22Rv1 (cell line): Measurements from ENCODE around the gene ENDOD1.

ENCODE experiments used
- H3K27ac ChIP-seq: fragments of 450-650 bp; 2 replicates; pipeline ENCODE4 v1.5.1; 2017
- ZFX ChIP-seq: fragments of 450-650 bp; IDR thresholded peaks from 2 replicates; pipeline ENCODE4 v1.6.1; 2017; ENCODE audit warnings: antibody characterized with exemption, borderline replicate concordance
- TF ChIP-seq, protein P1 (sequence below): fragments of 450-650 bp; IDR thresholded peaks from 2 replicates; pipeline ENCODE4 v1.5.1; 2017; ENCODE audit warnings: mild to moderate bottlenecking

ENDOD1 gene

DNA sequence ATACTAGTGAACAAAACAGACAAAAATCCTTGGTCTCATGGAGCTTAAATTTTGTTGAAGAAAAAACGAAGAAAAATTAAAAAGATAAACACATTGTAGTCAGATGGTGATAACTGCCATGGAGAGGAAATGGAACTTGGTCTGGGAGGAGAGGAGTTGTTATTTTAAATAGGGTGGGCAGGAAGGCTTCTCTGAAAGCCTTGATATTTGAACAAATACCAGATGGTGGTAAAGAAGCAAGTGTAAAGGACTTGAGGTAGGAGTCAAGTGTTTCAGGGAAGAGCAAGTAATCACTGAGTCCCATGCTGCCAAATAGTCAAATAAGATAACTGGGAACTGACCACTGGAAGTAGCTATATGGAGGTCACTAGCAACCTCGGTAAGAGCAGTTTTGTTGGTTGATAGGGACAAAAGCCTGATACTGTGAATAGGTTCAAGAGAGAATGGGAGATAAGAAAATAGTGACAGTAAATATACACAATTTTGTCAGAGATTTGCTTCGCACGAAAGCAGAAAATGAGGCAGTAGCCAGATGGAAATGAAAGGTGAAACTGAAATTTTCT lies 86.3 kb downstream of the ENDOD1 start:
- no peak overlapping the region for H3K27ac ChIP-seq
- TF ChIP-seq, protein P1, sequence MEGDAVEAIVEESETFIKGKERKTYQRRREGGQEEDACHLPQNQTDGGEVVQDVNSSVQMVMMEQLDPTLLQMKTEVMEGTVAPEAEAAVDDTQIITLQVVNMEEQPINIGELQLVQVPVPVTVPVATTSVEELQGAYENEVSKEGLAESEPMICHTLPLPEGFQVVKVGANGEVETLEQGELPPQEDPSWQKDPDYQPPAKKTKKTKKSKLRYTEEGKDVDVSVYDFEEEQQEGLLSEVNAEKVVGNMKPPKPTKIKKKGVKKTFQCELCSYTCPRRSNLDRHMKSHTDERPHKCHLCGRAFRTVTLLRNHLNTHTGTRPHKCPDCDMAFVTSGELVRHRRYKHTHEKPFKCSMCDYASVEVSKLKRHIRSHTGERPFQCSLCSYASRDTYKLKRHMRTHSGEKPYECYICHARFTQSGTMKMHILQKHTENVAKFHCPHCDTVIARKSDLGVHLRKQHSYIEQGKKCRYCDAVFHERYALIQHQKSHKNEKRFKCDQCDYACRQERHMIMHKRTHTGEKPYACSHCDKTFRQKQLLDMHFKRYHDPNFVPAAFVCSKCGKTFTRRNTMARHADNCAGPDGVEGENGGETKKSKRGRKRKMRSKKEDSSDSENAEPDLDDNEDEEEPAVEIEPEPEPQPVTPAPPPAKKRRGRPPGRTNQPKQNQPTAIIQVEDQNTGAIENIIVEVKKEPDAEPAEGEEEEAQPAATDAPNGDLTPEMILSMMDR: no peak
- no peak for TF ChIP-seq ZFX
